ENCODE results near the gene INTS15. TPM values are rescaled to one million over a fixed set of nuclear protein-coding genes. Genes with fewer than 3 reads are reported as not detected.

The INTS15 gene
- total RNA-seq, 1 experiment from 2014 or later, result 22.7 TPM

DNA sequence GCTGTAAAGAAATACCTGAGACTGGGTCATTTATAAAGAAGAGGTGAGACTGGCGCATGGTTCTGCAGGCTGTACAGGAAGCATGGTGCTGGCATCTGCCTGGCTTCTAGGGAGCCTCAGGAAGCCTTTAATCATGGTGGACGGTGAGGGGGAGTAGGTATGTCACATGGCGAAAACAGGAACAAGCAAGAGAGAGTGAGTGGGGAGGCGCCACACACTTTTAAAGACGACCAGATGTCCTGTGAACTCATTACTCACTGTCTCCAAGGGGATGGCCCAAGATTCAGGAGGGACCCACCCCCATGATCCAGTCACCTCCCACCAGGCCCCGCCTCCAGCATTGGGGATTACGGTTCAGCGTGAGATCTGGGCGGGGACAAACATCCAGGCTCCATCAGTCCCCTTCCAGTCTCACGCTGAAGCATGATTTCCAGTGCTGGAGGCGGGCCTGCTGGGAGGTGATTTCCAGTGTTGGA is 50.5 kb downstream of the INTS15 start:
- POLR2A ChIA-PET (ENCODE audit: unreplicated experiment), result interaction anchor here (0.6 kb wide), 1 partner anchor 836 kb away, joined by 3 read pairs; no protein-coding TSS in a partner anchor
- CTCF ChIA-PET, result no interaction called here
- peaks cover 17% of the 10 kb centered on the region for H3K36me3 ChIP-seq (ENCODE audit: low read depth, low read length)
- no peak overlapping the region for H3K27ac ChIP-seq (ENCODE audit: low read length)
- H3K27me3 ChIP-seq (ENCODE audit: low read length), result no peaks in the 10 kb centered on the region
- H3K9ac ChIP-seq (ENCODE audit: low read length), result no peak overlapping the region
- H3F3A ChIP-seq (ENCODE audit: low read length, unreplicated experiment), result no peaks in the 10 kb centered on the region
- intact Hi-C loops (cut with micrococcal nuclease), result no loop called here
- H3K4me3 ChIP-seq (ENCODE audit: low read length), result no peak overlapping the region
- BruUV-seq (replicated peaks), result no TSS peak
- H3K9me3 ChIP-seq (ENCODE audit: low read length), result no peaks in the 10 kb centered on the region
- peaks cover 12% of the 10 kb centered on the region; the same call in 1 of the 2 replicates for H3K4me1 ChIP-seq (ENCODE audit: insufficient read depth, low read length)
- DNase-seq, result no peak
- H3K4me2 ChIP-seq (ENCODE audit: low read length), result no peak overlapping the region
- no peak for ATAC-seq
- no peaks in the 10 kb centered on the region for H3K9me2 ChIP-seq (replicated peaks; ENCODE audit: low read length)
- TF ChIP-seq EZH2 (IDR thresholded peaks at IDR 0.05; ENCODE audit: low read length, unreplicated experiment) (no peak), EZH2phosphoT487 (IDR thresholded peaks at IDR 0.05; ENCODE audit: borderline replicate concordance, low read length) (no peak)
- TF ChIP-seq, protein P1, sequence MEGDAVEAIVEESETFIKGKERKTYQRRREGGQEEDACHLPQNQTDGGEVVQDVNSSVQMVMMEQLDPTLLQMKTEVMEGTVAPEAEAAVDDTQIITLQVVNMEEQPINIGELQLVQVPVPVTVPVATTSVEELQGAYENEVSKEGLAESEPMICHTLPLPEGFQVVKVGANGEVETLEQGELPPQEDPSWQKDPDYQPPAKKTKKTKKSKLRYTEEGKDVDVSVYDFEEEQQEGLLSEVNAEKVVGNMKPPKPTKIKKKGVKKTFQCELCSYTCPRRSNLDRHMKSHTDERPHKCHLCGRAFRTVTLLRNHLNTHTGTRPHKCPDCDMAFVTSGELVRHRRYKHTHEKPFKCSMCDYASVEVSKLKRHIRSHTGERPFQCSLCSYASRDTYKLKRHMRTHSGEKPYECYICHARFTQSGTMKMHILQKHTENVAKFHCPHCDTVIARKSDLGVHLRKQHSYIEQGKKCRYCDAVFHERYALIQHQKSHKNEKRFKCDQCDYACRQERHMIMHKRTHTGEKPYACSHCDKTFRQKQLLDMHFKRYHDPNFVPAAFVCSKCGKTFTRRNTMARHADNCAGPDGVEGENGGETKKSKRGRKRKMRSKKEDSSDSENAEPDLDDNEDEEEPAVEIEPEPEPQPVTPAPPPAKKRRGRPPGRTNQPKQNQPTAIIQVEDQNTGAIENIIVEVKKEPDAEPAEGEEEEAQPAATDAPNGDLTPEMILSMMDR (conservative IDR thresholded peaks at IDR 0.05; ENCODE audit: low read depth, low read length), result no peak
- no peaks in the 10 kb centered on the region for H4K20me1 ChIP-seq (ENCODE audit: low read length)
- peaks cover 39% of the 10 kb centered on the region for H3K79me2 ChIP-seq (ENCODE audit: low read length)
- H2AFZ ChIP-seq (ENCODE audit: low read length), result no peak overlapping the region

DNA sequence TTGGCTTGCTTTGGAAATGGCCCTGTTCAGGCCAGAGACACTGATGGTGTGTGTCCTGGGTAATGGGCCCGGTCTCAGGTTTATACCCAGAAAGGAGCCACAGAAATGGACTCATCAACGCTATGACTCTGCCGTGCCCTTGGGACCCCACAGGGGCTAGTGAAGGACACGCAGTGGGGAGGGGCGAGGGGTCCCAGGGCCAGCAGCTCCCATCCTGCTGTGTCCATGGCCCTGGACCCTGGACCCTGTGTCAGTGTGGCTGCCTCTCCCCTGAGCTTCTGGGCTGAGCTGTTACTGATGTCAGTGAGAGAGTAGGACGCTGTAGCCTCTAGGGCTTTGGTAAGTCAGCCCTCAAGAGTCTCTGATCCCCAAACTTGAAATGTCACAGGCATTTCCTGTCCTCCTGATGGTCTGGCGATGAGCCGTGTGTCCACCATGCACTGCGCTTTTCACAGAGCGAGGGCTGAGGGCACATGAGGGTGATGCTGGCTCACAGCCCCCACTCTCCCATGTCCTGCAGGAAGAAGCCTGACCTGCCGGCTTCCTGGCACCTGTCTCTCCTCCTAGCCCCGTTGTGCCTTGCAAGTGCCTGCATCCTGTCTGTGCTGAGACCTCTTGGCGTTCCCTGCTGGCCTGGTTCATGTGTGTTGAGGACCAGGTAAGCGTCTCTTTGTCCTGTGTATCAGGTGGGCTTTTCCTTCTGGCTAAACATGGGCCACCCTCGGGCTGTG is 51.6 kb downstream of the INTS15 start:
- TF ChIP-seq EZH2 (IDR thresholded peaks at IDR 0.05; ENCODE audit: low read length, unreplicated experiment), result no peak
- TF ChIP-seq, protein P1 (conservative IDR thresholded peaks at IDR 0.05; ENCODE audit: low read depth, low read length), result no peak
- no peak for TF ChIP-seq EZH2phosphoT487 (IDR thresholded peaks at IDR 0.05; ENCODE audit: borderline replicate concordance, low read length)
- Histone ChIP-seq H3K27me3 (ENCODE audit: low read length) (no peaks in the 10 kb centered on the region), H2AFZ (ENCODE audit: low read length) (no peak overlapping the region), H3K9me2 (replicated peaks; ENCODE audit: low read length) (no peaks in the 10 kb centered on the region), H3K9me3 (ENCODE audit: low read length) (no peaks in the 10 kb centered on the region), H3K9ac (ENCODE audit: low read length) (no peak overlapping the region), H3F3A (ENCODE audit: low read length, unreplicated experiment) (no peaks in the 10 kb centered on the region), H3K36me3 (ENCODE audit: low read depth, low read length) (peaks cover 17% of the 10 kb centered on the region), H3K4me2 (ENCODE audit: low read length) (no peak overlapping the region), H3K27ac (ENCODE audit: low read length) (no peak overlapping the region), H3K79me2 (ENCODE audit: low read length) (peaks cover 39% of the 10 kb centered on the region), H4K20me1 (ENCODE audit: low read length) (no peaks in the 10 kb centered on the region), H3K4me3 (ENCODE audit: low read length) (no peak overlapping the region), H3K4me1 (ENCODE audit: insufficient read depth, low read length) (peaks cover 9% of the 10 kb centered on the region; the same call in 1 of the 2 replicates)
- POLR2A ChIA-PET (ENCODE audit: unreplicated experiment), result no interaction called here
- ATAC-seq (no peak), DNase-seq (no peak)
- intact Hi-C loops (cut with micrococcal nuclease), result no loop called here
- CTCF ChIA-PET, result no interaction called here
- BruUV-seq (replicated peaks), result no TSS peak

DNA sequence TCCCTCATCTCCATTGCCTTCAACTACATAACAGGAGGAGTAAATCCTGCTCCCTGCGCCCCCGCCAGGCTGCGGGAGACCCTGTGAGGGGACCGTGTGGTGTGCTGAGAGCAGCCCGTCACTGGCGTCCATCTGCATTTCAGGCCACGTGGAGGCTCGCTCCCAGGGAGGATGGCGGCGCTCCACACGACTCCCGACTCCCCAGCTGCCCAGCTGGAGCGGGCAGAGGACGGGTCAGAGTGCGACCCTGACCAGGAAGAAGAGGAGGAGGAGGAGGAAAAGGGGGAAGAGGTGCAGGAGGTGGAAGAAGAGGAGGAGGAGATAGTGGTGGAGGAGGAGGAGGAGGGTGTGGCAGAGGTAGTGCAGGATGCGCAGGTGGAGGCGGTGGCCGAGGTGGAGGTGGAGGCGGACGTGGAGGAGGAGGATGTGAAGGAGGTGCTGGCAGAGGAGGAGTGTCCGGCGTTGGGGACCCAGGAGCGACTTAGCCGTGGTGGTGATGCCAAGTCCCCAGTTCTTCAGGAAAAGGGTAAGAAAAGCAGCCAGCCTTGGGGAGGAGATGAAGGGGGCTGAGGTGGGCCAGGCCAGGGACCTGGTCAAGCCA is 52.5 kb downstream of the INTS15 start:
- Histone ChIP-seq H3K4me1 (ENCODE audit: insufficient read depth, low read length) (peaks cover 9% of the 10 kb centered on the region; the same call in 1 of the 2 replicates), H3K9me3 (ENCODE audit: low read length) (no peaks in the 10 kb centered on the region), H3K27ac (ENCODE audit: low read length) (no peak overlapping the region), H3K79me2 (ENCODE audit: low read length) (peaks cover 35% of the 10 kb centered on the region), H2AFZ (ENCODE audit: low read length) (no peak overlapping the region), H3K4me3 (ENCODE audit: low read length) (no peak overlapping the region), H3F3A (ENCODE audit: low read length, unreplicated experiment) (no peaks in the 10 kb centered on the region), H3K9ac (ENCODE audit: low read length) (no peak overlapping the region), H3K27me3 (ENCODE audit: low read length) (no peaks in the 10 kb centered on the region), H3K36me3 (ENCODE audit: low read depth, low read length) (peaks cover 17% of the 10 kb centered on the region), H3K9me2 (replicated peaks; ENCODE audit: low read length) (no peaks in the 10 kb centered on the region), H3K4me2 (ENCODE audit: low read length) (no peak overlapping the region), H4K20me1 (ENCODE audit: low read length) (no peaks in the 10 kb centered on the region)
- no peak for ATAC-seq
- POLR2A ChIA-PET (ENCODE audit: unreplicated experiment), result no interaction called here
- CTCF ChIA-PET, result no interaction called here
- TF ChIP-seq EZH2phosphoT487 (IDR thresholded peaks at IDR 0.05; ENCODE audit: borderline replicate concordance, low read length), result no peak
- TF ChIP-seq, protein P1 (conservative IDR thresholded peaks at IDR 0.05; ENCODE audit: low read depth, low read length), result no peak
- intact Hi-C loops (cut with micrococcal nuclease), result no loop called here
- BruUV-seq (replicated peaks), result no TSS peak
- DNase-seq, result no peak

Measured in PC-3 (cell line).